Muscle layer of duodenum (tissue), 2 donors: ENCODE measurements around the gene PBX3.

Experiments used
- H3K27ac ChIP-seq: one replicate; pipeline ENCODE4 v1.7.0; 2013; ENCODE audit warnings: mild to moderate bottlenecking, low read length
- H3K27me3 ChIP-seq: one replicate; pipeline ENCODE4 v1.7.0; 2013; ENCODE audit warnings: low read depth, mild to moderate bottlenecking, control low read depth, low read length
- H3K36me3 ChIP-seq, 2 donors: one replicate each; pipeline ENCODE4 v1.7.0; 2013; ENCODE audit warnings: low read length in 2 of 2, control low read depth in 1 of 2, mild to moderate bottlenecking in 1 of 2; ENCODE audit not compliant: insufficient read depth in 2 of 2, control insufficient read depth in 1 of 2
- H3K4me1 ChIP-seq, 2 donors: one replicate each; pipeline ENCODE4 v1.7.0; 2013; ENCODE audit warnings: low read length in 2 of 2, mild to moderate bottlenecking in 2 of 2, control low read depth in 1 of 2, moderate library complexity in 1 of 2; ENCODE audit not compliant: insufficient read depth in 2 of 2, control insufficient read depth in 1 of 2
- H3K4me3 ChIP-seq, 2 donors: one replicate each; pipeline ENCODE4 v1.7.0; 2013; ENCODE audit warnings: low read length in 2 of 2, low read depth in 1 of 2, mild to moderate bottlenecking in 1 of 2
- H3K9me3 ChIP-seq, 2 donors: one replicate each; pipeline ENCODE4 v1.7.0; 2013; ENCODE audit warnings: low read length in 2 of 2, control low read depth in 1 of 2, mild to moderate bottlenecking in 1 of 2; ENCODE audit not compliant: control insufficient read depth in 1 of 2
- donor health status: healthy.

Gene PBX3

GRCh38 chr9:125826850-125827249, 79.7 kb downstream of the PBX3 start:
- Histone ChIP-seq H3K9me3 (no peaks in the 10 kb centered on the region), H3K4me3 (no peak overlapping the region), H3K27me3 (no peaks in the 10 kb centered on the region), H3K27ac (no peak overlapping the region), H3K36me3 (no peaks in the 10 kb centered on the region), H3K4me1 (peaks cover 4 to 13% of the 10 kb centered on the region in 2 donors)

- Histone ChIP-seq H3K4me3 (peak overlapping the region; percentile 58 to 82), H3K4me1 (peaks cover 4 to 5% of the 10 kb centered on the region in 2 donors), H3K9me3 (no peaks in the 10 kb centered on the region), H3K27me3 (no peaks in the 10 kb centered on the region), H3K27ac (peak overlapping the region; percentile 64), H3K36me3 (no peaks in the 10 kb centered on the region)
Observed at GRCh38 chr9:125829743-125830142, 82.6 kb downstream of the PBX3 start.

GRCh38 chr9:125831054-125831453, 83.9 kb downstream of the PBX3 start:
- Histone ChIP-seq H3K36me3 (no peaks in the 10 kb centered on the region), H3K27me3 (no peaks in the 10 kb centered on the region), H3K27ac (no peak overlapping the region), H3K4me3 (no peak overlapping the region), H3K4me1 (no peaks in the 10 kb centered on the region), H3K9me3 (no peaks in the 10 kb centered on the region)

- Histone ChIP-seq H3K27ac (no peak overlapping the region), H3K9me3 (no peaks in the 10 kb centered on the region), H3K4me1 (no peaks in the 10 kb centered on the region), H3K4me3 (no peak overlapping the region), H3K36me3 (no peaks in the 10 kb centered on the region), H3K27me3 (no peaks in the 10 kb centered on the region)
Observed at GRCh38 chr9:125831616-125832015, 84.4 kb downstream of the PBX3 start.

- Histone ChIP-seq H3K27me3 (no peaks in the 10 kb centered on the region), H3K4me1 (peaks cover 0 to 13% of the 10 kb centered on the region in 2 donors), H3K9me3 (no peaks in the 10 kb centered on the region), H3K27ac (no peak overlapping the region), H3K4me3 (no peak overlapping the region), H3K36me3 (no peaks in the 10 kb centered on the region)
Observed at GRCh38 chr9:125835655-125836054, 88.5 kb downstream of the PBX3 start.

- Histone ChIP-seq H3K9me3 (no peaks in the 10 kb centered on the region), H3K27me3 (no peaks in the 10 kb centered on the region), H3K27ac (peak overlapping the region; percentile 4), H3K4me1 (peaks cover 0 to 23% of the 10 kb centered on the region in 2 donors), H3K36me3 (no peaks in the 10 kb centered on the region), H3K4me3 (no peak overlapping the region)
Observed at GRCh38 chr9:125839317-125839716, 92.1 kb downstream of the PBX3 start.

- no peaks in the 10 kb centered on the region for H3K36me3 ChIP-seq
- no peaks in the 10 kb centered on the region for H3K9me3 ChIP-seq
- peak overlapping the region; percentile 32 for H3K27ac ChIP-seq
- no peaks in the 10 kb centered on the region for H3K27me3 ChIP-seq
- peaks cover 0 to 23% of the 10 kb centered on the region in 2 donors for H3K4me1 ChIP-seq
- no peak overlapping the region for H3K4me3 ChIP-seq
Observed at GRCh38 chr9:125841444-125841843, 94.3 kb downstream of the PBX3 start.

GRCh38 chr9:125842242-125842641, 95.1 kb downstream of the PBX3 start:
- Histone ChIP-seq H3K4me3 (peak overlapping the region in 1 of 2 donors; percentile 25), H3K27me3 (no peaks in the 10 kb centered on the region), H3K36me3 (no peaks in the 10 kb centered on the region), H3K9me3 (no peaks in the 10 kb centered on the region), H3K4me1 (peaks cover 0 to 23% of the 10 kb centered on the region in 2 donors), H3K27ac (no peak overlapping the region)

GRCh38 chr9:125843646-125844045, 96.5 kb downstream of the PBX3 start:
- H3K27ac ChIP-seq = peak overlapping the region; percentile 32
- no peaks in the 10 kb centered on the region for H3K9me3 ChIP-seq
- peaks cover 0 to 23% of the 10 kb centered on the region in 2 donors for H3K4me1 ChIP-seq
- no peaks in the 10 kb centered on the region for H3K27me3 ChIP-seq
- H3K36me3 ChIP-seq = no peaks in the 10 kb centered on the region
- no peak overlapping the region for H3K4me3 ChIP-seq

- Histone ChIP-seq H3K4me3 (no peak overlapping the region), H3K27me3 (no peaks in the 10 kb centered on the region), H3K9me3 (no peaks in the 10 kb centered on the region), H3K27ac (no peak overlapping the region), H3K36me3 (no peaks in the 10 kb centered on the region), H3K4me1 (peaks cover 0 to 18% of the 10 kb centered on the region in 2 donors)
Observed at GRCh38 chr9:125844611-125845010, 97.4 kb downstream of the PBX3 start.

- Histone ChIP-seq H3K27me3 (no peaks in the 10 kb centered on the region), H3K4me1 (peaks cover 0 to 14% of the 10 kb centered on the region in 2 donors), H3K4me3 (no peak overlapping the region), H3K9me3 (no peaks in the 10 kb centered on the region), H3K36me3 (no peaks in the 10 kb centered on the region), H3K27ac (no peak overlapping the region)
Observed at GRCh38 chr9:125845271-125845808, 98.2 kb downstream of the PBX3 start.

- peaks cover 0 to 19% of the 10 kb centered on the region in 2 donors for H3K4me1 ChIP-seq
- H3K9me3 ChIP-seq = no peaks in the 10 kb centered on the region
- H3K27me3 ChIP-seq = no peaks in the 10 kb centered on the region
- H3K4me3 ChIP-seq = no peak overlapping the region
- no peak overlapping the region for H3K27ac ChIP-seq
- H3K36me3 ChIP-seq = no peaks in the 10 kb centered on the region
Observed at GRCh38 chr9:125847735-125848134, 100.6 kb downstream of the PBX3 start.
